ENCODE measurements around the gene CASP10.
"Not testable (repeated sequence)": the region's sequence is repeated elsewhere in the genome, so short reads cannot be mapped to it uniquely, and the experiment has no call there.

Gene CASP10

DNA sequence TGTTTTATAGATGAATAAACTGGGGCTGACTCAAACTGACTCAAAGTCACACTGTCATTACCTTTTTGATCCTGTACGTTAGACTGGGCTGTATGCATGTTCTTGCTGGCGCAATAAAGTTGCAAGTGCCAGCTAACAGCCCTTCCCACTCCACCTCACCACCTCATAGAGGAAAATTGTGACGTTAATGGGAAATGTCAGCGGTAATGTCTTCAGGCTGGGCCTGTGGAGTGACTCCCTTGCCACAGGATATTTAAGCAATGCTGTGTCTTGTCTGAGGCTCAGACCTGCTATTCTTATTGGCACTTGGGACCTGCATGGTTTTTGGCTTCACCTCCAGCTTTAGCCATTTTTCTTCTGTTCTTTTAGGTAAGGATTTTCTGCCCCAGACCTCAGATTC, 25.2 kb upstream of the CASP10 start:
- DNase-seq (ENCODE audit: low read depth) = no peak
- TF ChIP-seq, protein P1, sequence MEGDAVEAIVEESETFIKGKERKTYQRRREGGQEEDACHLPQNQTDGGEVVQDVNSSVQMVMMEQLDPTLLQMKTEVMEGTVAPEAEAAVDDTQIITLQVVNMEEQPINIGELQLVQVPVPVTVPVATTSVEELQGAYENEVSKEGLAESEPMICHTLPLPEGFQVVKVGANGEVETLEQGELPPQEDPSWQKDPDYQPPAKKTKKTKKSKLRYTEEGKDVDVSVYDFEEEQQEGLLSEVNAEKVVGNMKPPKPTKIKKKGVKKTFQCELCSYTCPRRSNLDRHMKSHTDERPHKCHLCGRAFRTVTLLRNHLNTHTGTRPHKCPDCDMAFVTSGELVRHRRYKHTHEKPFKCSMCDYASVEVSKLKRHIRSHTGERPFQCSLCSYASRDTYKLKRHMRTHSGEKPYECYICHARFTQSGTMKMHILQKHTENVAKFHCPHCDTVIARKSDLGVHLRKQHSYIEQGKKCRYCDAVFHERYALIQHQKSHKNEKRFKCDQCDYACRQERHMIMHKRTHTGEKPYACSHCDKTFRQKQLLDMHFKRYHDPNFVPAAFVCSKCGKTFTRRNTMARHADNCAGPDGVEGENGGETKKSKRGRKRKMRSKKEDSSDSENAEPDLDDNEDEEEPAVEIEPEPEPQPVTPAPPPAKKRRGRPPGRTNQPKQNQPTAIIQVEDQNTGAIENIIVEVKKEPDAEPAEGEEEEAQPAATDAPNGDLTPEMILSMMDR (conservative IDR thresholded peaks at IDR 0.05; ENCODE audit: low read length) = no peak
- no peak overlapping the region for H3K4me3 ChIP-seq (ENCODE audit: low read length)

GRCh38 chr2:201158111-201158929, 24.6 kb upstream of the CASP10 start:
- TF ChIP-seq, protein P1 (conservative IDR thresholded peaks at IDR 0.05; ENCODE audit: low read length) = peak; percentile 77
- H3K4me3 ChIP-seq (ENCODE audit: low read length) = no peak overlapping the region
- DNase-seq (ENCODE audit: low read depth) = peak; percentile 73

GRCh38 chr2:201164166-201164565, 18.8 kb upstream of the CASP10 start:
- DNase-seq (ENCODE audit: low read depth) = no peak
- H3K4me3 ChIP-seq (ENCODE audit: low read length) = no peak overlapping the region
- TF ChIP-seq, protein P1 (conservative IDR thresholded peaks at IDR 0.05; ENCODE audit: low read length) = no peak

DNA sequence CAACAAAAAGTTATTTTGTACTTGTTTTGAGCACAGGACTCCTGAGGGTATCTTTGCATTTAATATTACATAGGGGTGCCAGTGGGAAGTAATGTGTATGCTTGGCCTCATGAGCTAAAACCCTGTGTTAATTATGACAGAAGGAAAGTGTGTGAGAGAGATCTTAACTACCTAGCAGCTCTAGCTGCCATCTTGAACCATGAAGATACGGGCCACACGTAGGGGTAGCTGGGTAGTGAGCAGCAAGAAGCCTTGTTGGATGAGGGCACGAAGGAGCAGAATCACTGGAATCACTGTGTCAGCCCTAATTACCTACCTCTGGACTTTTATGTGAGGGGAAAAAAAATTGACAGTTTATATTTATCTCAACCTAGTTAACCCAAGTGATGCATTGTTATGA, 15.4 kb upstream of the CASP10 start:
- DNase-seq (ENCODE audit: low read depth) = no peak
- TF ChIP-seq, protein P1 (conservative IDR thresholded peaks at IDR 0.05; ENCODE audit: low read length) = no peak
- no peak overlapping the region for H3K4me3 ChIP-seq (ENCODE audit: low read length)

DNA sequence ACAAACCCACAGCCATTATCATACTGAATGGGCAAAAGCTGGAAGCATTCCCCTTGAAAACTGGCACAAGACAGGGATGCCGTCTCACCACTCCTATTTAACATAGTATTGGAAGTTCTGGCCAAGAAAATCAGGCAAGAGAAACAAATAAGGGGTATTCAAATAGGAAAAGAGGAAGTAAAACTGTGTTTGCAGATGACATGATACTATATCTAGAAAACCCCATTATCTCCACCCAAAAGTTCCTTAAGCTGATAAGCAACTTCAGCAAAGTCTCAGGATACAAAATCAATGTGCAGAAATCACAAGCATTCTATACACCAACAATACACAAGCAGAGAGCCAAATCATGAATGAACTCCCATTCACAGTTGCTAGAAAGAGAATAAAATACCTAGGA, 14.4 kb upstream of the CASP10 start:
- not testable (repeated sequence) for DNase-seq (ENCODE audit: low read depth)

DNA sequence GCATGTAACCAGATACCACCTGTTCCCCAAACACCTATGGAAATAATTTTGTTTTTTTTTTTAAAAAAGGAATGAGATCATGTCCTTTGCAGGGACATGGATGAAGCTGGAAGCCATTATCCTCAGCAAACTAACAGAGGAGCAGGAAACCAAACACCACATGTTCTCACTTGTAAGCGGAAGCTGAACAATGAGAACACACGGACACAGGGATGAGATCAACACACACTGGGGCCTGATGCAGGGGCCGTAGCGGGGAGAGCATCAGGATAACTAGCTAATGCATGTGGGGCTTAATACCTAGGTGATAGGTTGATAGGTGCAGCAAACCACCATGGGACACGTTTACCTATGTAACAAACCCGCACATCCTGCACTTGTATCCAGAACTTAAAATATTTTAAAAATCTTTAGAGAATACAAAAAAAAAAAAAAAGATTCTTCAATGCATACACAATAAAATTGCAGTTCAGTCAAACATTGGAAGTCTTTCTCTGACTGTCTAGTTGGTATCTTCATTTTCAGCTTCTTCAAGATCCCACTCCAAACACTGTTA, 11.6 kb upstream of the CASP10 start:
- no peak overlapping the region for H3K4me3 ChIP-seq (ENCODE audit: low read length)
- TF ChIP-seq, protein P1 (conservative IDR thresholded peaks at IDR 0.05; ENCODE audit: low read length) = no peak
- no peak for DNase-seq (ENCODE audit: low read depth)

More for the DNA sequence above, 14.4 kb upstream of the CASP10 start:
- not testable (repeated sequence) for H3K4me3 ChIP-seq (ENCODE audit: low read length)

- TF ChIP-seq, protein P1 (conservative IDR thresholded peaks at IDR 0.05; ENCODE audit: low read length) = no peak
- DNase-seq (ENCODE audit: low read depth) = no peak
- H3K4me3 ChIP-seq (ENCODE audit: low read length) = no peak overlapping the region
These were observed 10.7 kb upstream of the CASP10 start for GRCh38 chr2:201172279-201172678.
